ENCODE measurements around the gene COL16A1.

Gene COL16A1

DNA sequence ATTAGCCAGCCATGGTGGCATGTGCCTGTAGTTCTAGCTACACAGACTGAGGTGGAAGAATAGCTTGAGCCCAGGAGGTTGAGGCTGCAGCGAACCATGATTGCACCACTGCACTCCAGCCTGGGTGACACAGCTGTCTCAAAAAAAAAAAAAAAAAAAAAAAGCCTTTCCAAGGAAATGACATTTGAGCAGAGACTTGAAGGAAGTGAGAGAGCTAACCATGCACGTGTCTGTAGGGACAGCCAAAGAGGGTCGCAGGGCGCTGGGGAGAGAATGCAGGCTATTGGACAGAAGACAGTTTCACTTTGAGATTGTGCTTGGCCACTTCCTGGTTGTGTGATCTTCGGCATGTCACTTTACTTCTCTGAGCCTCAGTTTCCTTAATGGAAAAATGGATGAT is 79.5 kb downstream of the COL16A1 start:
- DNase-seq (ENCODE audit: low read depth) = no peak

- DNase-seq (ENCODE audit: low read depth) = no peak
Measured at GRCh38 chr1:31623365-31623764, 80.5 kb downstream of the COL16A1 start.

DNA sequence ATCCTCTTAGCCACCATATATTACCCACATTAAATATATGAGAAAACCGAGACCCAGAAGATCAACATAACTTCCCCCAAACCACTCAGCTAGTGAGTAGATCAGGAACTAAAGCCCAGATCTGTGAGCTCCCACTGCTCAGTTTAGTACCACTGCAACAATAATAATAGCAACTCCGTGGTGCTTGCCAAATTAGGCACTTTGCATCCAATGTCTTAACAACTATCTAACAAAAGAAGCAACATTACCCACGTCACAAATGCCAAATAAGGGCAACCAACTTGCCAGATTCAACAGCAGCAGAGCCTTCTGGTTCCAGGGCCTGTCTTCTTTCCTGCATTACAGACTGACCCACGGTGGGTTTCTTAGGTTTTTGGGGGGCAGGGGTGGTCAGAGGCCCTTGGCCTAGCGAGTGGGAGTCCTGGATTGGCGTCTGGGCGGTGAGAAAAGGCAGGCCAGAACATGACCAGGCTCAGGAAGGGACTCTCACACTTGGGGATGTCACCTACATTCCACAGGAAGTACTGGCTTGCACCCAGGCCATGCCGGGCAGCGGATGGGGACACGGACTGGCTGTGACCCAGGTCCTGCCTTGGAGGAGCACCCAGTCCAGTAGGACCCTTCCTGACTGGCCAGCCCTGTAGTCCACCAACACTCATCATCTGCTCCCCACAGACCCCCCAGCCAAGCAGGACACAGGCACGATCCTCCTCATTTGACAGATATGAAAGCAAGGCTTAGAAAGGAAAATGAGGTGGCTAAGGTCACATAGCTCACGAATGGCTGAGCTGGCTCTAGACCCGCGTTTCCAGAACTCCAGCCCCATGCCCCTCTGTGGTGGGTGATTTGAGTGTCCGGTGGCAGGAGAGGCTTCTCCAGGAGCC is 81.7 kb downstream of the COL16A1 start:
- DNase-seq (ENCODE audit: low read depth) = no peak

DNA sequence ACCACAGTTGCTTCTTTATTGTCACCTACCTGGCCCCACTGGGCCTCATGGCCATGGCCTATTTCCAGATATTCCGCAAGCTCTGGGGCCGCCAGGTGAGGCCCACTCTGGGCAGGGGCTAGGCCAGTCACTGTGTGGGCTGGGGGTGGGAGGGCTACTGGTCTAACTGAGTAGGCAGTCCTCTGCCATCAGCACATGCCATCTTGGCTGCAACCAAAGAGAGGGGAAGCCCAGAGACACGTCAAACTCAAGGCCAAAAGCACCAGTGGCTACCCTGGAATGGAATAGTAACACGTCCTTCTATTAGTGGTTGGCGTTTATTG is 82.4 kb downstream of the COL16A1 start:
- no peak for DNase-seq (ENCODE audit: low read depth)

GRCh38 chr1:31620631-31621497 is 83.0 kb downstream of the COL16A1 start:
- DNase-seq (ENCODE audit: low read depth) = no peak

DNA sequence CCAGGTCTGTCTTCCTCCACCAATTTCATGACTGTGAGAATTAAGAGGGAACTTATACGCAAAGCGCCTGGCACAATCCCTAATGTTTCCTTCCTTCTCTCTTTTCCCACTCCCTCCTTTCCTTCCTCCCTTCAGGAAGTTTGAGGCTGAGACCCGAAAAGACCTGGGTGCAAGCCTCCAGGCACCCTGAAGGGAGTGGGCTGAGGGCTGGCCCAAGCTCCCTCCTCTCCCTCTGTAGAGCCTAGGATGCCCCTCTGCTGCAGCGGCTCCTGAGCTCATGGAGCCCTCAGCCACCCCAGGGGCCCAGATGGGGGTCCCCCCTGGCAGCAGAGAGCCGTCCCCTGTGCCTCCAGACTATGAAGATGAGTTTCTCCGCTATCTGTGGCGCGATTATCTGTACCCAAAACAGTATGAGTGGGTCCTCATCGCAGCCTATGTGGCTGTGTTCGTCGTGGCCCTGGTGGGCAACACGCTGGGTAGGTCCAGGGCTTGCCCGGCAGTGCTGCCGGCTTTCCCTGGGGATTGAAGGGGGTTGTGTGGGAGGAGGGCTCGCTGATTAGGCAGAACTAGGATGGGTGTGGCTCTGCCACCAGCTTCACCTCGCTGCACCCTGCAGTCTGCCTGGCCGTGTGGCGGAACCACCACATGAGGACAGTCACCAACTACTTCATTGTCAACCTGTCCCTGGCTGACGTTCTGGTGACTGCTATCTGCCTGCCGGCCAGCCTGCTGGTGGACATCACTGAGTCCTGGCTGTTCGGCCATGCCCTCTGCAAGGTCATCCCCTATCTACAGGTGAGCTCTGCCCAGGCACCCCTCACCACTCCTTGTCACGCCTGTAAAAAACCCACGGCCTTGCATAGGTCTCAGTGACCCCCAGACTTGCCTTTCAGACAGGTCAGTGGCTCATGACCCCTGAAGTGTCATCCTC is 84.6 kb downstream of the COL16A1 start:
- no peak for DNase-seq (ENCODE audit: low read depth)

- DNase-seq (ENCODE audit: low read depth) = peak; percentile 7
Measured at GRCh38 chr1:31617916-31618746, 85.7 kb downstream of the COL16A1 start.

- no peak for DNase-seq (ENCODE audit: low read depth)
Measured at GRCh38 chr1:31617218-31617915, 86.5 kb downstream of the COL16A1 start, which contains the start of gene HCRTR1. HCRTR1 (plus strand) TSS chr1:31617689; CDS start chr1:31619193, 1,504 bp downstream.

- no peak for DNase-seq (ENCODE audit: low read depth)
Measured at GRCh38 chr1:31615939-31616338, 87.9 kb downstream of the COL16A1 start.

DNA sequence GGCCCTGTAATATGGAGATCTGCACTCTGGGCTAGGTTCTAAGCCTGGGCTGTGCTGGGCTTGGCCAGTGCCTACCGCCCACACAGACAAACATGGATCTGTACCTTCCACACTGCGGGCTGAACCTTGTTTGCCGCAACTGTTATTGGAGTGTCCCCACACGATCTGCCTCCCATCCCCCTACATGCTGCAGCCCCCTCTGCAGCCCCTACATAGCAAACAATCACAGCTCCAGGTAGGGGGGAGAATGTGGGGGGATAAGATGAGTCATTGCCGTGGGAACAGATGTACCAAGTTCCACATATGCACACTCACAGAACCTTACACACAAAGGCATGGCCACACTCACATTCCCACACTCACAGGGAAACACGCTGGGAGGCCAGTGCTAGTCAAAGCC is 88.4 kb downstream of the COL16A1 start:
- no peak for DNase-seq (ENCODE audit: low read depth)

DNA sequence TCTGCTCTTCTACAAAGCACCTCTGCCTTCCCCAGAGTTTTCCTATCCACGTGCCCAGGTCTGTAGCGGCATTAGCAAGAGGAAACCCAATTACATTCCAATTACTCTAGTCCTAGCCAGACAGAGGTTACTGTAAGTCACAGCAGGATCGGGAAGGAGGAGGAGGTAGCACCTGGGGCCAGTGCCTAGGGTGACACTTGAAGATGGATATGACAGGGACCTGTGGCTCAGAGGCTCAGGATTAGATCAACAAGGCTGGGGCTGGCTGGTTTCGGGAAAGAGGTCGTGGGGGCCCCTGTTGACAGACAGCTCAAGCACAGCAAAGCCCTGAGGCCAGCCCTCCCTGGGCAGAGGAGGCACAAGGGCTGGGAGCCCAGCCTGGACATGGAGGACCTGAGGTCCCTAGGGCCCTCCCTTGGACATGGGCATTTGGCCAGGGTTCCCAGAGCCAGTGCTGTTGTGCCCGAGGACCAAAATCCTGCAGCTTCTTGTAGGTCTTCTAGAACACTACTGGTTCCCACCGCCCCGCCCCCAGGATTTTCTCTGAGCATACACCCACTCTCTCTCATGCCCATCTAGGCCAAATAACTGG is 89.3 kb downstream of the COL16A1 start:
- no peak for DNase-seq (ENCODE audit: low read depth)

- no peak for DNase-seq (ENCODE audit: low read depth)
Measured at GRCh38 chr1:31609514-31610118, 94.2 kb downstream of the COL16A1 start.

DNA sequence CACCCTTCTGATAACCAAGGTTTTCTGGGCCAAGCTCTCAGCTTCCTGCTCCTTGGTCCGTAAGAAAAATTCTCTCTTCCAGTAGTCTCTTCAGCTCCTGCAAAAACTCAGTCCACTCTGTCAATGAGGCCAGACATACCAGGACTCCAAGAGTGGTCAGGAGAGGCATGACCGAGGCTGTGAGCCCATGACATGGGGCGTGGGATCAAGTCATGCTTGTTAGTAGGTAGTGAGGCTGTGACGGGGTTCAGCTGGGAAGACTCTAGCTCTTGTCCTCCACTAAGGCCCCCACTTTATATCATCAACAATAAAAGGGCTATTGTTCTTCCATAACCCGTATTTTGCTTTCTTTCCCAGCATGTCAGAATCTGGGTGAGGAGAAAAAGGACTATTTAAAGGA is 96.5 kb downstream of the COL16A1 start:
- no peak for DNase-seq (ENCODE audit: low read depth)

- no peak for DNase-seq (ENCODE audit: low read depth)
Measured at GRCh38 chr1:31605908-31606427, 97.8 kb downstream of the COL16A1 start.
